SK-N-SH (cell line): Measurements from ENCODE around the gene SFT2D3.
A peak's percentile ranks its signal among the peaks of the same experiment; 100 is the strongest.

Experiments
- CTCF ChIP-seq: fragments of 200-600 bp; sonication (generic); IDR thresholded peaks from 2 replicates; pipeline ENCODE4 v1.6.1; 2017; ENCODE audit warnings: antibody characterized with exemption, mild to moderate bottlenecking, moderate library complexity
- ELF1 ChIP-seq: IDR thresholded peaks from 2 replicates; pipeline ENCODE4 v1.4.0; 2012
- EZH2phosphoT487 ChIP-seq: fragments of 200-600 bp; sonication (generic); IDR thresholded peaks from 2 replicates; pipeline ENCODE4 v1.6.1; 2017; ENCODE audit warnings: low read depth, mixed run types, mild to moderate bottlenecking, antibody characterized with exemption, moderate library complexity, borderline replicate concordance
- FOSL2 ChIP-seq: IDR thresholded peaks from 2 replicates; pipeline ENCODE4 v1.4.0; 2012; ENCODE audit warnings: low read depth, mild to moderate bottlenecking, moderate library complexity, borderline replicate concordance
- GABPA ChIP-seq: IDR thresholded peaks from 2 replicates; pipeline ENCODE4 v1.4.0; 2012; ENCODE audit warnings: low read depth, mild to moderate bottlenecking
- JUND ChIP-seq: IDR thresholded peaks from 2 replicates; pipeline ENCODE4 v1.4.0; 2012
- POLR2AphosphoS5 ChIP-seq: IDR thresholded peaks from 2 replicates; pipeline ENCODE4 v1.6.1; 2012; ENCODE audit warnings: low read depth, low read length
- RAD21 ChIP-seq: IDR thresholded peaks from 2 replicates; pipeline ENCODE4 v1.6.1; 2012; ENCODE audit warnings: mild to moderate bottlenecking, low read length
- RCOR1 ChIP-seq: fragments of 150-350 bp; IDR thresholded peaks from 2 replicates; pipeline ENCODE4 v1.6.1; 2017; ENCODE audit warnings: antibody characterized with exemption, low read length
- RFX5 ChIP-seq: IDR thresholded peaks from 2 replicates; pipeline ENCODE4 v1.6.1; 2012; ENCODE audit warnings: mild to moderate bottlenecking, improper control_type of control experiment, low read length
- SIN3A ChIP-seq: IDR thresholded peaks from 2 replicates; pipeline ENCODE4 v1.6.1; 2012; ENCODE audit warnings: low read depth, mild to moderate bottlenecking, low read length, moderate library complexity, borderline replicate concordance

GRCh38 chr2:127701193-127701650 lies at the start of gene SFT2D3:
- TF ChIP-seq EZH2phosphoT487 (no peak), SIN3A (no peak; the same call in 1 of the 2 replicates), RFX5 (no peak), CTCF (no peak), FOSL2 (no peak), RCOR1 (peak; percentile 21; the same call in 1 of the 2 replicates), GABPA (peak; percentile 79), JUND (no peak), ELF1 (peak; percentile 91), POLR2AphosphoS5 (peak; percentile 93), RAD21 (no peak)
